Stimulated activated CD4-positive, alpha-beta T cell treated with anti-CD3 and anti-CD28 coated beads, Interleukin-12 subunit alpha, Interleukin-12 subunit beta, amount 100 ng/mL, for 24 hours (primary cell): ENCODE results near the gene DIAPH3.

Source experiments
- DNase-seq, 2 experiments: peaks; one replicate each; pipeline ENCODE4 v3.0.0-alpha.2; 2020; ENCODE audit warnings: low read depth in 2 of 2

DIAPH3 gene

GRCh38 chr13:59960683-59961082 lies 203.0 kb downstream of the DIAPH3 start:
- no peak for DNase-seq

- DNase-seq = no peak
Measured at GRCh38 chr13:59957438-59957837, 206.3 kb downstream of the DIAPH3 start.

GRCh38 chr13:59954601-59955000 lies 209.1 kb downstream of the DIAPH3 start:
- no peak for DNase-seq

GRCh38 chr13:59951011-59951410 lies 212.7 kb downstream of the DIAPH3 start:
- no peak for DNase-seq

- no peak for DNase-seq
Measured at GRCh38 chr13:59950266-59950665, 213.5 kb downstream of the DIAPH3 start.

- no peak for DNase-seq
Measured at GRCh38 chr13:59948686-59949085, 215.0 kb downstream of the DIAPH3 start.

- no peak for DNase-seq
Measured at GRCh38 chr13:59946944-59947343, 216.8 kb downstream of the DIAPH3 start.

- no peak for DNase-seq
Measured at GRCh38 chr13:59931621-59932020, 232.1 kb downstream of the DIAPH3 start.

- no peak for DNase-seq
Measured at GRCh38 chr13:59924256-59924655, 239.5 kb downstream of the DIAPH3 start.

GRCh38 chr13:59915252-59915651 lies 248.5 kb downstream of the DIAPH3 start:
- no peak for DNase-seq

- DNase-seq = no peak
Measured at GRCh38 chr13:59914556-59914955, 249.2 kb downstream of the DIAPH3 start.

GRCh38 chr13:59906413-59907049 lies 257.2 kb downstream of the DIAPH3 start:
- DNase-seq = no peak

- no peak for DNase-seq
Measured at GRCh38 chr13:59901191-59901590, 262.5 kb downstream of the DIAPH3 start.

GRCh38 chr13:59898066-59898465 lies 265.7 kb downstream of the DIAPH3 start:
- DNase-seq = no peak

- no peak for DNase-seq
Measured at GRCh38 chr13:59893266-59893665, 270.5 kb downstream of the DIAPH3 start.

- no peak for DNase-seq
Measured at GRCh38 chr13:59891053-59891452, 272.7 kb downstream of the DIAPH3 start.

- no peak for DNase-seq
Measured at GRCh38 chr13:59890054-59890453, 273.7 kb downstream of the DIAPH3 start.

GRCh38 chr13:59888408-59888807 lies 275.3 kb downstream of the DIAPH3 start:
- DNase-seq = no peak

- DNase-seq = no peak
Measured at GRCh38 chr13:59885076-59885475, 278.7 kb downstream of the DIAPH3 start.

- no peak for DNase-seq
Measured at GRCh38 chr13:59883885-59884284, 279.8 kb downstream of the DIAPH3 start.

- DNase-seq = no peak
Measured at GRCh38 chr13:59880468-59880867, 283.3 kb downstream of the DIAPH3 start.

- DNase-seq = no peak
Measured at GRCh38 chr13:59879281-59879680, 284.4 kb downstream of the DIAPH3 start.

GRCh38 chr13:59877933-59878332 lies 285.8 kb downstream of the DIAPH3 start:
- DNase-seq = no peak

- no peak for DNase-seq
Measured at GRCh38 chr13:59874973-59875372, 288.8 kb downstream of the DIAPH3 start.
